Sigmoid colon (tissue), 7 donors: ENCODE measurements around the gene TOMM6. TPM values are rescaled to one million over a fixed set of nuclear protein-coding genes. Genes with fewer than 3 reads are reported as not detected.
"Not testable (repeated sequence)": the region's sequence is repeated elsewhere in the genome, so short reads cannot be mapped to it uniquely, and the experiment has no call there.

ENCODE experiments used
- DNase-seq: peaks from one replicate; pipeline ENCODE4 v3.0.0-alpha.2; 2019
- H3K27ac ChIP-seq, 4 donors: fragments of 200-600 bp; sonication (generic); one replicate each; pipeline ENCODE4 v1.5.1; 2016 to 2019; ENCODE audit warnings: mild to moderate bottlenecking in 1 of 4
- H3K27me3 ChIP-seq, 3 donors: fragments of 200-600 bp; sonication (generic); one replicate each; pipeline ENCODE4 v1.5.1; 2019; ENCODE audit warnings: mild to moderate bottlenecking in 1 of 3
- H3K36me3 ChIP-seq, 4 donors: fragments of 200-600 bp; sonication (generic); one replicate each; pipeline ENCODE4 v1.5.1; 2016 to 2019
- H3K4me1 ChIP-seq, 4 donors: fragments of 200-600 bp; sonication (generic); one replicate each; pipeline ENCODE4 v1.5.1; 2017 to 2019
- H3K4me3 ChIP-seq, 4 donors: fragments of 200-600 bp; sonication (generic); one replicate each; pipeline ENCODE4 v1.5.1; 2017 to 2019; ENCODE audit warnings: mild to moderate bottlenecking in 2 of 4, moderate library complexity in 1 of 4
- H3K9me3 ChIP-seq, 4 donors: fragments of 200-600 bp in 3 of 4; sonication (generic) in 3 of 4; one replicate each; pipeline versions ENCODE4 v1.5.1 to v1.6.1; 2013 to 2019
- CTCF ChIP-seq, 4 experiments: fragments of 450-650 bp in 3 of 4; fragments of 200-600 bp in 1 of 4; IDR thresholded peaks; one replicate each; pipeline ENCODE4 v1.5.1; 2016 to 2019; ENCODE audit warnings: antibody characterized with exemption in 4 of 4, mild to moderate bottlenecking in 3 of 4, moderate library complexity in 2 of 4
- EP300 ChIP-seq, 4 donors: sonication (generic); formaldehyde crosslinking; IDR thresholded peaks; one replicate each; pipeline ENCODE4 v1.6.1; 2017; ENCODE audit warnings: antibody characterized with exemption in 4 of 4
- POLR2A ChIP-seq, 2 donors: fragments of 450-650 bp; IDR thresholded peaks; one replicate each; pipeline ENCODE4 v1.6.1; 2016; ENCODE audit warnings: antibody characterized with exemption in 2 of 2, mild to moderate bottlenecking in 2 of 2, moderate library complexity in 2 of 2
- POLR2AphosphoS5 ChIP-seq, 4 donors: sonication (generic); formaldehyde crosslinking; IDR thresholded peaks; one replicate each; pipeline ENCODE4 v1.6.1; 2017; ENCODE audit warnings: antibody characterized with exemption in 4 of 4
- WGBS, 2 donors: extraction: QIAGEN DNeasy Blood & Tissue Kit; methylation state at CpG; one replicate each; pipeline ENCODE4 v1.1.7; 2013; 5-methylcytosine and 5-hydroxymethylcytosine counted together
- intact Hi-C: fragments of 100-400 bp; cut with DNase I; formaldehyde crosslinking; loops from one replicate; pipeline ENCODE4 v1.15.1; 2023
- polyA plus RNA-seq, 3 donors: library from polyadenylated mRNA; stranded (reverse); fragments of 200-250 nt; gene quantifications; one replicate each; pipeline ENCODE4 v1.2.3, GENCODE V29; 2013
- total RNA-seq, 4 donors: library from RNA; depleted of rRNA; stranded (reverse); fragments of >200 nt; gene quantifications; one replicate each; pipeline ENCODE4 v1.1.0, GENCODE V29; 2016
- donor health status: healthy with polysubstance abuse.
- donor health status: Bipolar disorder and iron deficiency.
- donor health status: healthy.

The TOMM6 gene
- total and polyA plus RNA-seq, 7 donors: 116 to 309 (median 154) TPM

GRCh38 chr6:41763470-41763869, 24.0 kb upstream of the TOMM6 start:
- Histone ChIP-seq H3K27me3 (no peaks in the 10 kb centered on the region), H3K4me1 (peaks cover 0 to 10% (median 7%) of the 10 kb centered on the region in 4 donors), H3K27ac (no peak overlapping the region), H3K36me3 (no peaks in the 10 kb centered on the region), H3K4me3 (no peak overlapping the region), H3K9me3 (no peaks in the 10 kb centered on the region)
- 37 to 42% methylated on average over 2 of the region's 2 CpGs for WGBS, 2 donors
- intact Hi-C loops: no loop called here
- DNase-seq: no peak
- TF ChIP-seq CTCF (IDR thresholded peaks at IDR 0.05): no peak
- TF ChIP-seq EP300 (IDR thresholded peaks at IDR 0.05): no peak
- no peak for TF ChIP-seq POLR2AphosphoS5 (IDR thresholded peaks at IDR 0.05)
- no peak for TF ChIP-seq POLR2A (IDR thresholded peaks at IDR 0.05)

- not testable (repeated sequence) for H3K27me3 ChIP-seq
- peaks cover 0 to 10% (median 7%) of the 10 kb centered on the region in 4 donors for H3K4me1 ChIP-seq
These were observed 21.3 kb upstream of the TOMM6 start for GRCh38 chr6:41766043-41766664.

GRCh38 chr6:41767112-41767833, 20.2 kb upstream of the TOMM6 start:
- H3K9me3 ChIP-seq: no peaks in the 10 kb centered on the region
- H3K27me3 ChIP-seq: no peaks in the 10 kb centered on the region
- 50 to 56% methylated on average over 12 of the region's 12 CpGs for WGBS, 2 donors
- intact Hi-C loops: no loop called here
- peaks cover 0 to 28% (median 15%) of the 10 kb centered on the region in 4 donors for H3K36me3 ChIP-seq
- no peak overlapping the region for H3K4me3 ChIP-seq
- H3K27ac ChIP-seq: peak overlapping the region; percentile 14 to 53 (median 50)
- peaks cover 0 to 10% (median 7%) of the 10 kb centered on the region in 4 donors for H3K4me1 ChIP-seq
- peak; percentile 74 for DNase-seq
- TF ChIP-seq EP300 (IDR thresholded peaks at IDR 0.05) (no peak), CTCF (IDR thresholded peaks at IDR 0.05) (no peak), POLR2A (IDR thresholded peaks at IDR 0.05) (no peak), POLR2AphosphoS5 (IDR thresholded peaks at IDR 0.05) (no peak)

More at GRCh38 chr6:41766043-41766664, 21.3 kb upstream of the TOMM6 start:
- H3K4me3 ChIP-seq, H3K9me3 ChIP-seq, DNase-seq, intact Hi-C loops, H3K27ac ChIP-seq: not testable (repeated sequence)
- peaks cover 0 to 17% (median 6%) of the 10 kb centered on the region in 4 donors for H3K36me3 ChIP-seq
- WGBS, 2 donors: 89 to 95% methylated on average over 4 of the region's 4 CpGs

GRCh38 chr6:41768545-41769308, 18.8 kb upstream of the TOMM6 start:
- TF ChIP-seq POLR2A (IDR thresholded peaks at IDR 0.05): no peak
- TF ChIP-seq POLR2AphosphoS5 (IDR thresholded peaks at IDR 0.05): no peak
- TF ChIP-seq CTCF (IDR thresholded peaks at IDR 0.05): no peak
- no peak for TF ChIP-seq EP300 (IDR thresholded peaks at IDR 0.05)
- Histone ChIP-seq H3K27me3 (no peaks in the 10 kb centered on the region), H3K36me3 (peaks cover 0 to 43% (median 24%) of the 10 kb centered on the region in 4 donors), H3K4me3 (no peak overlapping the region), H3K4me1 (peaks cover 0 to 10% (median 7%) of the 10 kb centered on the region in 4 donors), H3K9me3 (no peaks in the 10 kb centered on the region), H3K27ac (no peak overlapping the region)
- no peak for DNase-seq
- 40 to 60% methylated on average over 10 of the region's 10 CpGs for WGBS, 2 donors
- intact Hi-C loops: no loop called here

GRCh38 chr6:41769376-41769775, 18.1 kb upstream of the TOMM6 start:
- Histone ChIP-seq H3K27me3 (no peaks in the 10 kb centered on the region), H3K9me3 (no peaks in the 10 kb centered on the region), H3K36me3 (peaks cover 4 to 49% (median 29%) of the 10 kb centered on the region in 4 donors), H3K4me1 (peaks cover 0 to 10% (median 7%) of the 10 kb centered on the region in 4 donors), H3K4me3 (no peak overlapping the region), H3K27ac (no peak overlapping the region)
- DNase-seq: no peak
- intact Hi-C loops: no loop called here
- WGBS, 2 donors: 95% methylated on average over 8 of the region's 8 CpGs
- TF ChIP-seq CTCF (IDR thresholded peaks at IDR 0.05) (no peak), EP300 (IDR thresholded peaks at IDR 0.05) (no peak), POLR2A (IDR thresholded peaks at IDR 0.05) (no peak), POLR2AphosphoS5 (IDR thresholded peaks at IDR 0.05) (no peak)
